Measurements from ENCODE around the gene GAR1. TPM values are rescaled to one million over a fixed set of nuclear protein-coding genes. Genes with fewer than 3 reads are reported as not detected.

Gene GAR1
- total and polyA plus RNA-seq, 9 of the 15 experiments (the other 6 are each of a cell fraction or from before 2014, with no cell fraction given) = 35.7 to 194 (median 68.2) TPM

- TF ChIP-seq, protein P1, sequence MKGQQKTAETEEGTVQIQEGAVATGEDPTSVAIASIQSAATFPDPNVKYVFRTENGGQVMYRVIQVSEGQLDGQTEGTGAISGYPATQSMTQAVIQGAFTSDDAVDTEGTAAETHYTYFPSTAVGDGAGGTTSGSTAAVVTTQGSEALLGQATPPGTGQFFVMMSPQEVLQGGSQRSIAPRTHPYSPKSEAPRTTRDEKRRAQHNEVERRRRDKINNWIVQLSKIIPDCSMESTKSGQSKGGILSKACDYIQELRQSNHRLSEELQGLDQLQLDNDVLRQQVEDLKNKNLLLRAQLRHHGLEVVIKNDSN (CRISPR knock-in tag; IDR thresholded peaks at IDR 0.05) = no peak
- TF ChIP-seq CTBP1 (IDR thresholded peaks at IDR 0.05; ENCODE audit: borderline replicate concordance) = peak; percentile 70
- TF ChIP-seq ZNF239 (CRISPR knock-in tag; IDR thresholded peaks at IDR 0.05) = peak; percentile 35; the same call in 1 of the 2 replicates
- TF ChIP-seq ZNF584 (CRISPR knock-in tag; IDR thresholded peaks at IDR 0.05; ENCODE audit: low read depth) = peak; percentile 92
- TF ChIP-seq ZNF140 (CRISPR knock-in tag; IDR thresholded peaks at IDR 0.05) = no peak
- no peak for TF ChIP-seq CREB1 (IDR thresholded peaks at IDR 0.05)
- TF ChIP-seq CREB1 (CRISPR knock-in tag; IDR thresholded peaks at IDR 0.05) = no peak
- TF ChIP-seq NR4A1 (CRISPR knock-in tag; IDR thresholded peaks at IDR 0.05) = no peak
- TF ChIP-seq NR4A1 (tag; IDR thresholded peaks at IDR 0.05) = peak; percentile 87
- 0 out of 2 replicates have a peak, but pooled peaks have one; percentile 42 for TF ChIP-seq SMAD3 (CRISPR knock-in tag; conservative IDR thresholded peaks at IDR 0.05)
- peak; percentile 69; the same call in 1 of the 2 replicates for TF ChIP-seq ELF2 (CRISPR knock-in tag; IDR thresholded peaks at IDR 0.05)
- no peak for TF ChIP-seq GATA2 (CRISPR knock-in tag; IDR thresholded peaks at IDR 0.05)
- TF ChIP-seq OTX1 (CRISPR knock-in tag; IDR thresholded peaks at IDR 0.05) = peak; percentile 45; the same call in 1 of the 2 replicates
- TF ChIP-seq MAZ (CRISPR knock-in tag; conservative IDR thresholded peaks at IDR 0.05 in 1 of 2, IDR thresholded peaks at IDR 0.05 in 1 of 2) = peak in 1 of 2 experiments; percentile 4; a peak in 1 of 4 replicates
- TF ChIP-seq ZSCAN32 (CRISPR knock-in tag; IDR thresholded peaks at IDR 0.05) = no peak
- no peak for TF ChIP-seq NR2C2 (CRISPR knock-in tag; IDR thresholded peaks at IDR 0.05)
- TF ChIP-seq NR2C2 (tag; IDR thresholded peaks at IDR 0.05) = peak; percentile 73
- TF ChIP-seq ZBTB49 (CRISPR knock-in tag; IDR thresholded peaks at IDR 0.05; ENCODE audit: borderline replicate concordance) = no peak
- 0 out of 2 replicates have a peak, but pooled peaks have one; percentile 25 for TF ChIP-seq FOXJ2 (tag; IDR thresholded peaks at IDR 0.05)
- peak; percentile 34; the same call in 1 of the 2 replicates for TF ChIP-seq HDAC2 (IDR thresholded peaks at IDR 0.05)
- TF ChIP-seq SMARCE1 (IDR thresholded peaks at IDR 0.05) = no peak
- no peak for TF ChIP-seq HDAC6 (IDR thresholded peaks at IDR 0.05; ENCODE audit: low read depth, low read length)
- TF ChIP-seq FOXK2 (conservative IDR thresholded peaks at IDR 0.05 in 1 of 2, IDR thresholded peaks at IDR 0.05 in 1 of 2; ENCODE audit: low read depth in 2 of 2) = no peak
- TF ChIP-seq NFRKB (IDR thresholded peaks at IDR 0.05; ENCODE audit: low read depth) = peak; percentile 53; the same call in 1 of the 2 replicates
- TF ChIP-seq PRMT5 (CRISPR knock-in tag; IDR thresholded peaks at IDR 0.05) = no peak
- TF ChIP-seq SOX6 (IDR thresholded peaks at IDR 0.05) = peak; percentile 31; the same call in 1 of the 2 replicates
- peak; percentile 31; the same call in 1 of the 2 replicates for TF ChIP-seq ARID1B (IDR thresholded peaks at IDR 0.05)
- peak; percentile 92 for TF ChIP-seq MEIS2 (IDR thresholded peaks at IDR 0.05; ENCODE audit: partially characterized antibody)
- TF ChIP-seq KLF6 (CRISPR knock-in tag; IDR thresholded peaks at IDR 0.05; ENCODE audit: borderline replicate concordance) = peak; percentile 47; the same call in 1 of the 2 replicates
- TF ChIP-seq RNF2 (IDR thresholded peaks at IDR 0.05) = peak; percentile 32; the same call in 1 of the 2 replicates
These were observed 58.4 kb downstream of the GAR1 start (continued) for GRCh38 chr4:109873791-109874514.

Measured in K562 (cell line).